ENCODE results near the gene PARVG. TPM values are rescaled to one million over a fixed set of nuclear protein-coding genes. Genes with fewer than 3 reads are reported as not detected.

PARVG gene
- total and polyA plus RNA-seq, 2 of the 8 experiments (the other 6 are each of a cell fraction or from before 2014, with no cell fraction given), result 0.37 to 1.5 TPM

DNA sequence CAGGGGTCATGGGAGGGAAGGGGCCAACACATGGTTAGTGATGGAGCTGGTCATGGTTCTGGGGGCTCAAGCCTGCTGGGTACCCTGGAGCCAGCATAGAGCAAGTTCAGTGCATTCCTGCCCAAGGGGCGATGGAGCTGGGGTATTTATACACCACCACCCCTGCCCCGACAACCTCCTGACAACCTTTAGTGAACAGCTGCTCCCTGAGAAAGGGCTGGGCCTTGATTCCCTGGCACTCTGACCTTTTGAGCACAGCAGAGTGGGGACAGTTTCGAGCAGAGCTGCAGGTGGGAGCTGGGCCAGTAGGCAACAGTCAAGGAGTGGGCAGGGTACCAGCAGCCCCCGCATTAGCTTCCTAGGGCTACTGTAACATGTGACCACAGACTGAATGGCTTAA, 6.0 kb downstream of the PARVG start (continued):
- no peak for TF ChIP-seq BCL11A (IDR thresholded peaks at IDR 0.05; ENCODE audit: low read depth in 2 of 2, low read length in 2 of 2)
